AG04450 (cell line): ENCODE results near the gene SYT3. TPM values are rescaled to one million over a fixed set of nuclear protein-coding genes. Genes with fewer than 3 reads are reported as not detected.

Source experiments
- CTCF ChIA-PET: fragments of 300-600, 350-600 bp; formaldehyde crosslinking; extraction: SDS; loops from one replicate; lab custom pipeline; 2022; ENCODE audit warnings: antibody characterized with exemption, inconsistent platforms; lab: Charles Lee
- POLR2A ChIA-PET: fragments of 350-600 bp; formaldehyde crosslinking; extraction: SDS; loops from one replicate; lab custom pipeline; 2021; ENCODE audit warnings: antibody characterized with exemption, inconsistent platforms; lab: Yijun Ruan, JAX
- DNase-seq: peaks from one replicate; pipeline ENCODE4 v3.0.0-alpha.2; 2011; ENCODE audit warnings: low read depth, low spot score
- H3K27ac ChIP-seq: one replicate; pipeline ENCODE4 v1.5.1; 2012; ENCODE audit warnings: low read depth, low read length, control low read depth
- H3K27me3 ChIP-seq: one replicate; pipeline ENCODE4 v1.6.0; 2012; ENCODE audit warnings: low read length; ENCODE audit not compliant: control insufficient read depth, insufficient read depth
- H3K4me3 ChIP-seq: 2 replicates; pipeline ENCODE4 v1.5.1; 2011; ENCODE audit warnings: mild to moderate bottlenecking, low read depth, low read length, control low read depth
- H3K9me3 ChIP-seq: 2 replicates; pipeline ENCODE4 v1.5.1; 2012; ENCODE audit warnings: low read length; ENCODE audit not compliant: control insufficient read depth, insufficient read depth
- CTCF ChIP-seq: IDR thresholded peaks from 2 replicates; pipeline ENCODE4 v1.5.1; 2011; ENCODE audit warnings: low read depth, low read length, control low read depth, inconsistent platforms
- polyA plus RNA-seq: library from polyadenylated mRNA; depleted of rRNA; stranded (reverse); fragments of >200 nt; gene quantifications from 2 replicates; pipeline ENCODE4 v1.2.3, GENCODE V29; 2011

The SYT3 gene
- polyA plus RNA-seq, 1 experiment = 0.05 TPM

GRCh38 chr19:50669302-50670101 is 29.8 kb upstream of the SYT3 start:
- CTCF ChIA-PET = interaction anchor here (0.6 to 2.7 kb wide), 25 partner anchors 10 to 740 kb away, joined by 3 to 40 read pairs (median 4); partner anchors contain the start of genes ACP4 and CLEC11A
- POLR2A ChIA-PET = no interaction called here
- Histone ChIP-seq H3K27me3 (peaks cover 36% of the 10 kb centered on the region), H3K27ac (no peak overlapping the region), H3K9me3 (peaks cover 4% of the 10 kb centered on the region; the same call in 1 of the 2 replicates), H3K4me3 (no peak overlapping the region)
- no peak for DNase-seq
- TF ChIP-seq CTCF = peak; percentile 84

GRCh38 chr19:50668879-50669278 is 29.2 kb upstream of the SYT3 start:
- CTCF ChIA-PET = interaction anchor here (0.6 to 2.7 kb wide), 15 partner anchors 9 to 253 kb away, joined by 3 to 40 read pairs (median 6); partner anchors contain the start of genes ACP4 and CLEC11A
- Histone ChIP-seq H3K4me3 (no peak overlapping the region), H3K9me3 (peaks cover 7% of the 10 kb centered on the region), H3K27ac (no peak overlapping the region), H3K27me3 (peaks cover 40% of the 10 kb centered on the region)
- no peak for DNase-seq
- TF ChIP-seq CTCF = no peak
- POLR2A ChIA-PET = no interaction called here

GRCh38 chr19:50668416-50668815 is 28.7 kb upstream of the SYT3 start:
- no peak overlapping the region for H3K4me3 ChIP-seq
- POLR2A ChIA-PET = no interaction called here
- peaks cover 40% of the 10 kb centered on the region for H3K27me3 ChIP-seq
- H3K9me3 ChIP-seq = peaks cover 7% of the 10 kb centered on the region
- no peak overlapping the region for H3K27ac ChIP-seq
- TF ChIP-seq CTCF = no peak
- CTCF ChIA-PET = interaction anchor here (0.9 kb wide), 1 partner anchor 116 kb away, joined by 3 read pairs; no protein-coding TSS in a partner anchor
- no peak for DNase-seq

GRCh38 chr19:50667759-50668231 is 28.1 kb upstream of the SYT3 start:
- TF ChIP-seq CTCF = no peak
- peaks cover 7% of the 10 kb centered on the region for H3K9me3 ChIP-seq
- CTCF ChIA-PET = interaction anchor here (0.9 kb wide), 1 partner anchor 116 kb away, joined by 3 read pairs; no protein-coding TSS in a partner anchor
- no peak overlapping the region for H3K4me3 ChIP-seq
- no peak overlapping the region for H3K27ac ChIP-seq
- DNase-seq = no peak
- H3K27me3 ChIP-seq = peaks cover 37% of the 10 kb centered on the region
- POLR2A ChIA-PET = no interaction called here
